ENCODE results near the gene GRB10.

GRCh38 chr7:50791938-50792341 is 9.2 kb upstream of the GRB10 start:
- no peak for TF ChIP-seq POLR2AphosphoS5 (IDR thresholded peaks at IDR 0.05; ENCODE audit: insufficient read depth in 1 of 2, low read depth in 1 of 2)
- no peak for TF ChIP-seq POLR2A (IDR thresholded peaks at IDR 0.05)
- TF ChIP-seq CTCF (IDR thresholded peaks at IDR 0.05) = no peak
